GM19035 (cell line): ENCODE results near the gene CEP78.
"Not testable (repeated sequence)": the region's sequence is repeated elsewhere in the genome, so short reads cannot be mapped to it uniquely, and the experiment has no call there.

Experiments
- ATAC-seq: cut with Tn5 transposase; IDR thresholded peaks from one replicate; pipeline ENCODE4 v1.9.1; 2021; ENCODE audit not compliant: unreplicated experiment

The CEP78 gene, protein sequence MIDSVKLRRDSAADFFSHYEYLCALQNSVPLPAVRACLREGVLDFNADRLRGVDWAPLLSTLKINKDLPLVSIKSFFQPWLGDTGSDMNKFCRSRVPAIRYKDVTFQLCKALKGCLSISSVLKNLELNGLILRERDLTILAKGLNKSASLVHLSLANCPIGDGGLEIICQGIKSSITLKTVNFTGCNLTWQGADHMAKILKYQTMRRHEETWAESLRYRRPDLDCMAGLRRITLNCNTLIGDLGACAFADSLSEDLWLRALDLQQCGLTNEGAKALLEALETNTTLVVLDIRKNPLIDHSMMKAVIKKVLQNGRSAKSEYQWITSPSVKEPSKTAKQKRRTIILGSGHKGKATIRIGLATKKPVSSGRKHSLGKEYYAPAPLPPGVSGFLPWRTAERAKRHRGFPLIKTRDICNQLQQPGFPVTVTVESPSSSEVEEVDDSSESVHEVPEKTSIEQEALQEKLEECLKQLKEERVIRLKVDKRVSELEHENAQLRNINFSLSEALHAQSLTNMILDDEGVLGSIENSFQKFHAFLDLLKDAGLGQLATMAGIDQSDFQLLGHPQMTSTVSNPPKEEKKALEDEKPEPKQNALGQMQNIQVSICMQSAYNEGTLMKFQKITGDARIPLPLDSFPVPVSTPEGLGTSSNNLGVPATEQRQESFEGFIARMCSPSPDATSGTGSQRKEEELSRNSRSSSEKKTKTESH

DNA sequence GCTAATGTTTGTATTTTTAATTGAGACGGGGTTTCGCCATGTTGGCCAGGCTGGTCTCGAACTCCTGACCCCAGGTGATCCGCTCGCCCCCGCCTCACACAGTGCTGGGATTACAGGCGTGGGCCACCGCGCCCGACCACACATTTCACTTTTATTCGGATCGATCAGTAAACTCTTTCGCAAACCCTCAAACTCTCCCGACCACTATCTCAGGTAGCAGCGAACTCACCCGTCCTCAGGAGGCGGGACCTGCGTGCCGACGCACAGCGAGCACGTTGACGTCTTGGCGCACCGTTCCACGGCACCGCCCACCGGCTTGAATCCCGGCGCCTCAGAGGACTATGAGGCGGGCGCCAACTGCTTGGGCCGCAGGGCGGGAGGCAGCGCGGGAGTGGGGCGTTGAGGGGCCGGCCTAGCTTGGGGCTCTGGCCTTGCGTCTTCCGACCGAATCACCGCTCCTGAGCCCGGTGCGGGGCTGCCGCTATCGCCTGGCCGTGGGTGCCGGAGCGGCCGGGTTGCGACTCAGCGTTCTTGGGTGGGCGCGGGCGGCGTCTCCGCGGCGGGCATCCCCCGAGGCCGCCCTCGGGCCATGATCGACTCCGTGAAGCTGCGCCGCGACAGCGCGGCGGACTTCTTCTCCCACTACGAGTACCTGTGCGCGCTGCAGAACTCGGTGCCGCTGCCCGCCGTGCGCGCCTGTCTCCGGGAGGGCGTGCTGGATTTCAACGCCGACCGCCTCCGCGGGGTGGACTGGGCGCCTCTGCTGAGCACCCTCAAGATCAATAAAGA lies at the start of gene CEP78:
TSS of gene CEP78 (plus strand) at position 314 of the 789 bp plus-strand sequence. CDS start at position 590, 276 bp downstream.
- ATAC-seq = peak; percentile 97

- ATAC-seq = no peak
These were observed 48.0 kb upstream of the CEP78 start for GRCh38 chr9:78187763-78188484.

DNA sequence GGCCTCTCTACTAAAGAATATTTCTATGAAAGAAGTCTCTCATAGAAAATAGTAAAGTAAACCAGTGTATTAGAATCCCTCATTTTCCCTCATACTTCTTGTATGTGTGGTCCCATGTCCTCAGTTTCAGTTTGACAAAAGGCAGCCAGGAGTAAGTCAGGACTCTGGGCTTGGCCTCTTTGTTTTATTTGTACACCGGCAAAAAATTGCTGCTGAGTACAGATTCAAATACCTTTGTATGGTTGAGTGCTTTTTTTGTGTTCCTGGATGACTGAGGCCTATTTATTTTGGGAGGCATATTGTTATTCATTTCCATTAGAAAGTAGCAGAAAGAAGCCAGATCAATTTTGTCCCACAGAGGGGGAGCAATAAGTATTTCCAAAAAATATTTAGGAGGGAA lies 47.3 kb upstream of the CEP78 start:
- ATAC-seq = no peak

DNA sequence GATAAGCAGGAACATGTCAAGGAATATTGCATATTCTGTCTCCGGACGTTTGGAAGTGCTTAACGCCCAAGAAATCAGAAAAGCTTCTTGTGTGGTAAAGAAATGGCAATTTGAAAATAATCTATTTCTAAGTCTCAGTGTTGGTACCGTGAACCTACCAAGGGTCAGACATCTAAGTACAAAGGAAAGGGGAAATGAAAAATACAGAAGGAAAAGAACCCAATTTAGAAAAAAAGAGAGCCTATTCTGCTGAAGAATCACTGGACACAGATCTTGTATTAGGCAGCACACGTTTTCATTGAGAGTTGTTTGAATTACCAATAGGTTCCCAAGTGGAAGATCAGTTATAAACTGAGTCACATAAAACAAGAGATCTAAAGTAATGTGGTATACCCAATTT lies 46.9 kb upstream of the CEP78 start:
- no peak for ATAC-seq

GRCh38 chr9:78189461-78189860 lies 46.4 kb upstream of the CEP78 start:
- ATAC-seq = no peak

DNA sequence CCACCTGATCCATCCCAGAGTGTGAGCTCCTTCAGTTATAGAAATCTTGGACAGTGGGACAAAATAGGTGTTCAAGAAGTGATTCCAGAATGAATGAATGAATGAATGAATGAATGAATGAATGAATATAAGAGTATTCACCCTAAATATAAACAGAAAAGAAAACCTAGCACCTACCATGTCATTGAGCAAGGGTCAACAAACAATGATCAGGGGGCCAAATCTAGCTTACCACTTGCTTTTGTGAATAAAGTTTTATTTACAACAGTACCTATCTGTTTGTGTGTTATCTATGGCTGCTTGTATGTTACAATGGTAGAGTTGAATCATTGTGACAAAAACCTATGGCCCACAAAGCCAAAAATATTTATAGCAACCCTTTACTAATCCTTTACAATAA lies 43.9 kb upstream of the CEP78 start:
- ATAC-seq = no peak

DNA sequence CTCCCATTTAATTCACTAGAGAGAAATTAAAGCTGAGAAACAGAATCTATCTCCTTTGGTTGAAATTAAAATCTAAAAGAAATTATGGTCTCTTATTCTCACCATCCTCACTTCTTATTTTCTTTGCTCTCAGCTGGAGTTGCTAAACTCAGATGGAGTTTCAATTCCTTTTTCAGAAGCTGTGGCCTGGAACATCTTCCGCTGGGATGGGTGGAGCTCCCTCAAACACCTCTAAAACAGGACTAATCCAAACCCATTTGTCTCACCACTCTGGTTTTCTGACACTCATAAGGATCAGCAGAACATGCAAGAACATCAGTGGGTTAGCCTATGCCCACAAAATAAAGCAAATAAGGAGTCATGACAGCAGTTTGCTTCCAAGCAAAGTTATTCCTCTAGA lies 39.6 kb upstream of the CEP78 start:
- no peak for ATAC-seq

DNA sequence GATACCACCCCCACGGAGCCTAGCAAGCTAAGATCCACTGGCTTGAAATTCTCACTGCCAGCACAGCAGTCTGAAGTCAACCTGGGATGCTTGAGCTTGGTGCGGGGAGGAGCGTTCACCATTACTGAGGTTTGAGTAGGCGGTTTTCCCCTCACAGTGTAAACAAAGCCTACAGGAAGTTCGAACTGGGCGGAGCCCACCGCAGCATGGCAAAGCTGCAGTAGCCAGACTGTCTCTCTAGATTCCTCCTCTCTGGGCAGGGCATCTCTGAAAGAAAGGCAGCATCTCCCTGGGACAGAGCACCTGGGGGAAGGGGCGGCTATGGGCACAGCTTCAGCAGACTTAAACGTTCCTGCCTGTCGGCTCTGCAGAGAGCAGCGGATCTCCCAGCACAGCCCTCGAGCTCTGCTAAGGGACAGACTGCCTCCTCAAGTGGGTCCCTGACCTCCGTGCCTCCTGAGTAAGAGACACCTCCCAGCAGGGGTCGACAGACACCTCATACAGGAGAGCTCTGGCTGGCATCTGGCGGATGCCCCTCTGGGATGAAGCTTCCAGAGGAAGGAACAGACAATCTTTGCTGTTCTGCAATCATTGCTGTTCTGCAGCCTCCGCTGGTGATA lies 34.6 kb upstream of the CEP78 start:
- peak; percentile 74 for ATAC-seq

DNA sequence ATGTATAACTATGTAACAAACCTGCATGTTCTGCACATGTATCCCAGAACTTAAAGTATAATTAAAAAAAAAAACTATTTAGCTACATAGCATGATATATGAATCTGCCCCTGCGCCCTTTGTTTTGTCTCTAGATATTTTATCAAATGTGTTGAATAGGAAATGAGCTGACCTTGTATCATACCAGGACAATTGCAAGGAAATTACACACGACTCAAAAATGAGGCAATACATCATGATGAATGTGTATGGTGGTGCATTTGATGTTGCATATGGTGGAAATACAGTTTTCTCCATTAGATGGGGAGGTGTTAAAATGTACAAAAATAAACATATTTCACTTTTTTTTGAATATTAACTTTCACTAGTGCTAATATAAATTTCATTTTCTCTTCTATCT lies 28.6 kb upstream of the CEP78 start:
- no peak for ATAC-seq

GRCh38 chr9:78207901-78208300 lies 28.0 kb upstream of the CEP78 start:
- no peak for ATAC-seq

DNA sequence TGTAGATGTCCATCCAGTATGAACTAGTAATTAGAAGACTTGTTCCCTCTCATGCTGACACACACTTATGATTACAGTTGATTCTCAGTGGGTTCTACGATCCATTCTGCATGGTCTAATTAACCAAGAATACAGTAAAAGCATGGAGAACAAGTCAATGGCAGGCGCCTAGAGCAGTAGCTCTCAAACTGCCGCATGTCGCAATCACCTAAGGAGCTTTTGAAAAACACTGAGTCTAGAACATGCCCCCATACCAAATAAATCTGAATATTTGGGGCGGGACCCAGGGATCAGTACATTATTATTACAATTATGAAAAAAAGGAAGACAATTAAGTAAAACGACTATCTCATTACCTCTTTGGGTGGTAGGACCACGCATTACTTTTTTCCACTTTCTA lies 26.7 kb upstream of the CEP78 start:
- no peak for ATAC-seq

DNA sequence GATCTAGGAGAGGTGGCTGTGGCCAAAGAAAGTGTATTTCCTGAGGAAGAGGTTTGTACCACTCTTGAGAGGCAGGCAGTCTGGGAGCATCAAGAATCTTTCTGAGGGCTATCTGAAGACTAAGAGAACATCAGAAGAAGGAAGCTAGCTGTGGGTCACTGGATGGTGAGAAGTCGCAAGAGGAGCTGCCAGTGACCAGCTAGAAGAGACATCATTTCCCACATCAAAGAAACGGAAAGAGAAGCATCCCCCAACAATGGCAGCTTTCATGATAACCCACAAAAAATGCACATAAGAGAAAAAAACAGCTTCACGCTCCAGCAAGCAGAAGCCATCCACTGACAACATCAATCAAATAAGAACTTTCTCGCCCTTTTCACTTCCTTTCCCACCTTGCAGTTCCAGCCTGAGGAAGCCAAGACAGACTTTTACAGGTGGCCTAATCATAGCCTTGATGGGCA lies 25.0 kb upstream of the CEP78 start:
- ATAC-seq = peak; percentile 68

- no peak for ATAC-seq
These were observed 23.0 kb upstream of the CEP78 start for GRCh38 chr9:78212868-78213267.

DNA sequence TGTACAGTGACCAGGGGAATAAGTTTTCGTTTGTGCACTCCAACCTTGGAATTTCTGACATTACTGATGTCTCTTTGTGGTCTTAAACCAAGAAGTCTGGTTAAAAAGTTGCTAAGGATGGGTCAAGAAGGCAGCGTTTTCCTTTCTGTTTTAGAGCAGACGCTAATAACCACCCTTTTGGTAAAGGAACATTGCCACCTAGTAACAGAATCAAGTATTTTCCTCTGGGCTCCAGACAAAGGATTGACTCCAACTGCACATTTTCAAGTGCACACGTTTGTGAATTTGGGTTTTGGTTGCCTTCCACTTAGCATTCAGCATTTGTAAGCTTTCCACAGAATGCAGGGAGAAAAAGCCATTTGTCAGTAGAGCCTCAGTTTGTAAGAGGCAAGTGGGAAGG lies 22.2 kb upstream of the CEP78 start:
- ATAC-seq = no peak

DNA sequence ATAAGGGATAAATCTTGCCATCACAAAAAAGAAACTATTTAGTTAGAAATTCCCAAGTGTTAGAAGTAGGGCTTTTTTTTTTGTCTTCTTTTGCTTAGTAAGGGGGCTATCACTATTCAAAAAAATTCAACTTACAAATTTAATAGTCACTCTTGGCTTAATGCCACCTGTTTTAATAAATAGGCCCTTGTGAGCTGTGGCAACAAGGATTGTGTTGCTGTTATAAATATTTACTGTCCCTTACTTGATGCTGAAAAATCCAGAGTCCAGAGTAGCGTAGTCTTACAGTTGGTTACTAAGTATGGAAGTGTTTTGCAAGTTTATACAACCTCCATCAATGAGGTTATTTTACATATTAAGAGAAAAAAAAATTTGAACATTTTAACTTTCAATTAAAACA lies 21.4 kb upstream of the CEP78 start:
- ATAC-seq = no peak

- no peak for ATAC-seq
These were observed 20.2 kb upstream of the CEP78 start for GRCh38 chr9:78215706-78216105.

GRCh38 chr9:78218890-78219289 lies 17.0 kb upstream of the CEP78 start:
- ATAC-seq = no peak

GRCh38 chr9:78221425-78221824 lies 14.4 kb upstream of the CEP78 start:
- no peak for ATAC-seq

- ATAC-seq = not testable (repeated sequence)
These were observed 14.0 kb upstream of the CEP78 start for GRCh38 chr9:78221841-78222240.

- ATAC-seq = no peak
These were observed 5.1 kb upstream of the CEP78 start for GRCh38 chr9:78230761-78231160.
